Measurements from ENCODE around the gene ANXA9. TPM values are rescaled to one million over a fixed set of nuclear protein-coding genes. Genes with fewer than 3 reads are reported as not detected.

Gene ANXA9
- total RNA-seq, 1 experiment from 2014 or later: 1.2 TPM

GRCh38 chr1:151024540-151025146 lies 42.6 kb downstream of the ANXA9 start:
- peak; percentile 60 for DNase-seq (ENCODE audit: low read depth)

GRCh38 chr1:151026460-151026859 lies 44.4 kb downstream of the ANXA9 start:
- in situ Hi-C loops (cut with HindIII; ENCODE audit: low pct_unique_long_range_greater_than_20kb, low sequenced_read_pairs): no loop called here
- DNase-seq (ENCODE audit: low read depth): no peak

More at GRCh38 chr1:151024540-151025146, 42.6 kb downstream of the ANXA9 start:
- in situ Hi-C loops (cut with HindIII; ENCODE audit: low pct_unique_long_range_greater_than_20kb, low sequenced_read_pairs): no loop called here

GRCh38 chr1:151032164-151032563 lies 50.1 kb downstream of the ANXA9 start:
- in situ Hi-C loops (cut with HindIII; ENCODE audit: low pct_unique_long_range_greater_than_20kb, low sequenced_read_pairs): no loop called here

GRCh38 chr1:151035167-151035566 lies 53.1 kb downstream of the ANXA9 start:
- DNase-seq (ENCODE audit: low read depth): no peak
- in situ Hi-C loops (cut with HindIII; ENCODE audit: low pct_unique_long_range_greater_than_20kb, low sequenced_read_pairs): no loop called here

More at GRCh38 chr1:151032164-151032563, 50.1 kb downstream of the ANXA9 start:
- DNase-seq (ENCODE audit: low read depth): no peak

GRCh38 chr1:151036356-151036755 lies 54.3 kb downstream of the ANXA9 start, which contains the start of gene BNIPL:
Gene BNIPL (plus strand): TSS chr1:151036586. CDS start chr1:151036726, 140 bp downstream.
- in situ Hi-C loops (cut with HindIII; ENCODE audit: low pct_unique_long_range_greater_than_20kb, low sequenced_read_pairs): no loop called here
- no peak for DNase-seq (ENCODE audit: low read depth)

- in situ Hi-C loops (cut with HindIII; ENCODE audit: low pct_unique_long_range_greater_than_20kb, low sequenced_read_pairs): no loop called here
- DNase-seq (ENCODE audit: low read depth): no peak
Measured at GRCh38 chr1:151037032-151037431, 54.9 kb downstream of the ANXA9 start.

- in situ Hi-C loops (cut with HindIII; ENCODE audit: low pct_unique_long_range_greater_than_20kb, low sequenced_read_pairs): no loop called here
Measured at GRCh38 chr1:151039521-151039920, 57.4 kb downstream of the ANXA9 start.

GRCh38 chr1:151043163-151043562 lies 61.1 kb downstream of the ANXA9 start:
- no peak for DNase-seq (ENCODE audit: low read depth)
- in situ Hi-C loops (cut with HindIII; ENCODE audit: low pct_unique_long_range_greater_than_20kb, low sequenced_read_pairs): no loop called here

More at GRCh38 chr1:151039521-151039920, 57.4 kb downstream of the ANXA9 start:
- no peak for DNase-seq (ENCODE audit: low read depth)

Other genes starting within 250 kb of the ANXA9 start
- 2.9 and 9.1 TPM in 2 replicates for gene CTSS, start 216.5 kb upstream of the ANXA9 start, total RNA-seq (2014; rRNA removed; shearing (Covaris generic); ENCODE audit: low replicate concordance)
- gene CTSK, start 174.0 kb upstream of the ANXA9 start, total RNA-seq (2014; rRNA removed; shearing (Covaris generic); ENCODE audit: low replicate concordance): not detected in 2 replicates
- gene ARNT, start 105.7 kb upstream of the ANXA9 start, total RNA-seq (2014; rRNA removed; shearing (Covaris generic); ENCODE audit: low replicate concordance): 5.8 and 8.5 TPM in 2 replicates
- gene CTXND2, start 95.2 kb upstream of the ANXA9 start, total RNA-seq (2014; rRNA removed; shearing (Covaris generic); ENCODE audit: low replicate concordance): not detected in 2 replicates
- 29.2 and 31.7 TPM in 2 replicates for gene SETDB1, start 55.9 kb upstream of the ANXA9 start, total RNA-seq (2014; rRNA removed; shearing (Covaris generic); ENCODE audit: low replicate concordance)
- gene CERS2, start 7.5 kb upstream of the ANXA9 start, total RNA-seq (2014; rRNA removed; shearing (Covaris generic); ENCODE audit: low replicate concordance): 41.8 and 63.4 TPM in 2 replicates
- gene MINDY1, start 24.6 kb downstream of the ANXA9 start, total RNA-seq (2014; rRNA removed; shearing (Covaris generic); ENCODE audit: low replicate concordance): 8.4 and 11.9 TPM in 2 replicates
- 6.9 and 14.4 TPM in 2 replicates for gene PRUNE1, start 26.2 kb downstream of the ANXA9 start, total RNA-seq (2014; rRNA removed; shearing (Covaris generic); ENCODE audit: low replicate concordance)
- not detected in 2 replicates for gene BNIPL, start 54.3 kb downstream of the ANXA9 start, total RNA-seq (2014; rRNA removed; shearing (Covaris generic); ENCODE audit: low replicate concordance)
- 0.84 and 1.9 TPM in 2 replicates for gene C1orf56, start 65.5 kb downstream of the ANXA9 start, total RNA-seq (2014; rRNA removed; shearing (Covaris generic); ENCODE audit: low replicate concordance)
- gene CDC42SE1, start 77.3 kb downstream of the ANXA9 start, total RNA-seq (2014; rRNA removed; shearing (Covaris generic); ENCODE audit: low replicate concordance): 47.6 and 54.9 TPM in 2 replicates
- gene MLLT11, start 78.1 kb downstream of the ANXA9 start, total RNA-seq (2014; rRNA removed; shearing (Covaris generic); ENCODE audit: low replicate concordance): 19.9 and 28.8 TPM in 2 replicates
- gene GABPB2, start 88.5 kb downstream of the ANXA9 start, total RNA-seq (2014; rRNA removed; shearing (Covaris generic); ENCODE audit: low replicate concordance): 7.7 and 9.2 TPM in 2 replicates
- 1.9 TPM in 1 of 2 replicates, not detected in the other for gene SEMA6C, start 164.3 kb downstream of the ANXA9 start, total RNA-seq (2014; rRNA removed; shearing (Covaris generic); ENCODE audit: low replicate concordance)
- not detected in 2 replicates for gene TNFAIP8L2, start 174.4 kb downstream of the ANXA9 start, total RNA-seq (2014; rRNA removed; shearing (Covaris generic); ENCODE audit: low replicate concordance)
- gene LYSMD1, start 183.6 kb downstream of the ANXA9 start, total RNA-seq (2014; rRNA removed; shearing (Covaris generic); ENCODE audit: low replicate concordance): 17.5 and 19.8 TPM in 2 replicates
- 30.4 and 52.3 TPM in 2 replicates for gene SCNM1, start 183.9 kb downstream of the ANXA9 start, total RNA-seq (2014; rRNA removed; shearing (Covaris generic); ENCODE audit: low replicate concordance)
- not detected in 2 replicates for gene TMOD4, start 193.7 kb downstream of the ANXA9 start, total RNA-seq (2014; rRNA removed; shearing (Covaris generic); ENCODE audit: low replicate concordance)
- gene VPS72, start 207.9 kb downstream of the ANXA9 start, total RNA-seq (2014; rRNA removed; shearing (Covaris generic); ENCODE audit: low replicate concordance): 98.7 and 126 TPM in 2 replicates
- 14.0 and 51.9 TPM in 2 replicates for gene PIP5K1A, start 216.3 kb downstream of the ANXA9 start, total RNA-seq (2014; rRNA removed; shearing (Covaris generic); ENCODE audit: low replicate concordance)

Measured in Caki2 (cell line).